GM23248 (cell line): ENCODE measurements around the gene EHMT1. TPM values are rescaled to one million over a fixed set of nuclear protein-coding genes. Genes with fewer than 3 reads are reported as not detected.
A peak's percentile ranks its signal among the peaks of the same experiment; 100 is the strongest.
"Not testable (repeated sequence)": the region's sequence is repeated elsewhere in the genome, so short reads cannot be mapped to it uniquely, and the experiment has no call there.

Source experiments
- DNase-seq: peaks from one replicate; pipeline ENCODE4 v3.0.0-alpha.2; 2015
- H2AFZ ChIP-seq: fragments of 200-600 bp; sonication (generic); 2 replicates; pipeline ENCODE4 v1.6.1; 2016; ENCODE audit warnings: antibody characterized with exemption
- H3F3A ChIP-seq: fragments of 200-600 bp; sonication (generic); 2 replicates; pipeline ENCODE4 v1.6.1; 2016; ENCODE audit warnings: mild to moderate bottlenecking, antibody characterized with exemption, mixed run types; ENCODE audit not compliant: insufficient read depth
- H3K27ac ChIP-seq: fragments of 200-600 bp; sonication (generic); 2 replicates; pipeline ENCODE4 v1.5.1; 2016; ENCODE audit warnings: mild to moderate bottlenecking
- H3K27me3 ChIP-seq: fragments of 200-600 bp; sonication (generic); replicated peaks from 2 replicates; pipeline ENCODE4 v1.6.1; 2016; ENCODE audit warnings: mild to moderate bottlenecking; ENCODE audit not compliant: insufficient read depth
- H3K36me3 ChIP-seq: fragments of 200-600 bp; sonication (generic); 2 replicates; pipeline ENCODE4 v1.6.1; 2016; ENCODE audit warnings: low read depth, mild to moderate bottlenecking
- H3K4me1 ChIP-seq: fragments of 200-600 bp; sonication (generic); 2 replicates; pipeline ENCODE4 v1.6.1; 2016; ENCODE audit warnings: mild to moderate bottlenecking; ENCODE audit not compliant: insufficient read depth
- H3K4me2 ChIP-seq: fragments of 200-600 bp; sonication (generic); one replicate; pipeline ENCODE4 v1.6.1; 2016; ENCODE audit warnings: mild to moderate bottlenecking; ENCODE audit not compliant: unreplicated experiment
- H3K4me3 ChIP-seq: fragments of 200-600 bp; sonication (generic); 2 replicates; pipeline ENCODE4 v1.5.1; 2016; ENCODE audit warnings: mild to moderate bottlenecking
- H3K79me2 ChIP-seq: fragments of 200-600 bp; sonication (generic); 2 replicates; pipeline ENCODE4 v1.6.1; 2016; ENCODE audit warnings: mild to moderate bottlenecking; ENCODE audit not compliant: insufficient read depth
- H3K9ac ChIP-seq: fragments of 200-600 bp; sonication (generic); 2 replicates; pipeline ENCODE4 v1.6.1; 2016; ENCODE audit warnings: mild to moderate bottlenecking
- H3K9me2 ChIP-seq: fragments of 200-600 bp; sonication (generic); 2 replicates; pipeline ENCODE4 v1.6.1; 2016; ENCODE audit warnings: mixed run types, mild to moderate bottlenecking, moderate library complexity; ENCODE audit not compliant: insufficient read depth
- H3K9me3 ChIP-seq: fragments of 200-600 bp; sonication (generic); one replicate; pipeline ENCODE4 v1.6.1; 2017; ENCODE audit warnings: low read depth
- H4K20me1 ChIP-seq: fragments of 200-600 bp; sonication (generic); 2 replicates; pipeline ENCODE4 v1.6.0; 2016; ENCODE audit not compliant: insufficient read depth
- EZH2 ChIP-seq: fragments of 200-600 bp; sonication (generic); IDR thresholded peaks from 2 replicates; pipeline ENCODE4 v1.6.1; 2018; ENCODE audit warnings: antibody characterized with exemption, mild to moderate bottlenecking; ENCODE audit not compliant: insufficient read depth, poor library complexity, severe bottlenecking
- EZH2phosphoT487 ChIP-seq: fragments of 200-600 bp; sonication (generic); IDR thresholded peaks from 2 replicates; pipeline ENCODE4 v1.6.1; 2018; ENCODE audit warnings: antibody characterized with exemption, moderate library complexity, mild to moderate bottlenecking, low read depth; ENCODE audit not compliant: insufficient read depth
- WGBS, 2 experiments: methylation state at CpG; one replicate each; pipeline ENCODE4 v1.1.6; 2015 to 2017; ENCODE audit warnings: low lambda C conversion rate in 2 of 2, low coverage in 1 of 2; ENCODE audit errors: missing lambda C conversion rate in 2 of 2; 5-methylcytosine and 5-hydroxymethylcytosine counted together
- in situ Hi-C: fragments of 300-500 bp; cut with MboI; formaldehyde crosslinking; loops from 2 replicates; pipeline ENCODE4 v1.15.0; 2020
- polyA plus RNA-seq: library from polyadenylated mRNA; unstranded; fragments of >200 nt; fragmentation: Nextera tagmentation; extraction: Ambion mirVana; gene quantifications from 2 replicates; pipeline ENCODE4 v1.2.1, GENCODE V29; 2016
- total RNA-seq: library from RNA; depleted of rRNA; stranded (reverse); fragments of >200 nt; shearing (Covaris generic); gene quantifications from 2 replicates; pipeline ENCODE4 v1.2.3, GENCODE V29; 2014

Gene EHMT1
- total and polyA plus RNA-seq, 2 experiments from 2014 or later: 26.8 to 31.0 TPM

DNA sequence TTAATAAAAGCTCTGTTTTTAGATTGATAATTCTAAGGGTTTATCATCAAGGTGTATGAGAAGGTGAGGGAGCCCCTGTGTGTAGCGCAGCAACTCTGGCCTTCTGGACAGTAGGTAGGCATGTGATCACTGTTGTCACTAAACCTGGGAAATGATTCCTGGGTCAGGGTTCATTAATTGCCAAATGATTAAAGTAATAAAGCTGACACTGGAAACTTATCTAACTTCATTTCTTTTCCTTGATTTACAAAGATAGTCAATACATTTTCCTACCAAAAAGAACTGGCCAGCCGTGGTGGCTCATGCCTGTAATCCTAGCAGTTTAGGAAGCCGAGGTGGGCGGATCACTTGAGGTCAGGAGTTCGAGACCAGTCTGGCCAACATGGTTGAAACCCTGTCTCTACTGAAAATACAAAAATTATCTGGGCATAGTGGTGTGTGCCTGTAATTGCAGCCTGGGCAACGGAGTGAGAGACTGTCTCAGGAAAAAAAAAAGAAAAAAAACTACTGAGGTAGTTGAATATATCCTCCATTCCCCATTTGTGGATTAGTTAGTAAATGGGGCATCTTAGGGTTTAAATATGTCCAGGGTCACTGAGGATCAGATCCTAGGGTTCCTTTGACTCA, 2.4 kb downstream of the EHMT1 start:
- Histone ChIP-seq H3F3A (peaks cover 27% of the 10 kb centered on the region), H3K36me3 (no peaks in the 10 kb centered on the region), H3K4me3 (peak overlapping the region; percentile 0; the same call in 1 of the 2 replicates), H2AFZ (no peak overlapping the region), H3K9ac (no peak overlapping the region), H3K4me1 (peaks cover 26% of the 10 kb centered on the region), H4K20me1 (peaks cover 3% of the 10 kb centered on the region; the same call in 1 of the 2 replicates), H3K27me3 (no peaks in the 10 kb centered on the region), H3K4me2 (no peak overlapping the region), H3K27ac (no peak overlapping the region), H3K79me2 (peaks cover 93% of the 10 kb centered on the region), H3K9me3 (no peaks in the 10 kb centered on the region), H3K9me2 (no peaks in the 10 kb centered on the region)
- WGBS, 2 experiments: 52 to 55% methylated on average over 6 of the region's 6 CpGs
- in situ Hi-C loops: no loop called here
- peak; percentile 64 for DNase-seq
- TF ChIP-seq EZH2 (no peak), EZH2phosphoT487 (no peak)

DNA sequence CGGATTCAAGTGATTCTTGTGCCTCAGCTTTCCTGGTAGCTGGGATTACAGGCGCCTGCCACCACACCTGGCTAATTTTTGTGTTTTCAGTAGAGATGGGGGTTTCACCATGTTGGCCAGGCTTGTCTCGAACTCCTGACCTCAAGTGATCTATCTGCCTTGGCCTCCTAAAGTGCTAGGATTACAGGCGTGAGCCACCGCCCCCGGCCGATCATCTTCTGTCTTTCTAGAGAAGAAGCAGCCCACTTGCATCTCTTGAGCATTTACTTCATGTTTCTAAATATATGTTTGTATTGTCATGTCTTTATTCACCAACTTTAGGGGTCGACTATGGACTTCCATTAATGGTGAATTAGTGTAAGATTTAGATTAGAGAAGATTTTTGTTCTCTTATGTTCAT, 3.4 kb downstream of the EHMT1 start:
- H3K9ac ChIP-seq, H3K27me3 ChIP-seq, H2AFZ ChIP-seq, H3K36me3 ChIP-seq, H3K27ac ChIP-seq, H3K4me3 ChIP-seq, H4K20me1 ChIP-seq, in situ Hi-C loops, H3K9me2 ChIP-seq, DNase-seq, H3K9me3 ChIP-seq, H3K4me2 ChIP-seq: not testable (repeated sequence)
- H3K4me1 ChIP-seq: peaks cover 24% of the 10 kb centered on the region
- peaks cover 20% of the 10 kb centered on the region for H3F3A ChIP-seq
- peaks cover 93% of the 10 kb centered on the region for H3K79me2 ChIP-seq
- WGBS, 2 experiments: 75 to 79% methylated on average over 8 of the region's 8 CpGs

DNA sequence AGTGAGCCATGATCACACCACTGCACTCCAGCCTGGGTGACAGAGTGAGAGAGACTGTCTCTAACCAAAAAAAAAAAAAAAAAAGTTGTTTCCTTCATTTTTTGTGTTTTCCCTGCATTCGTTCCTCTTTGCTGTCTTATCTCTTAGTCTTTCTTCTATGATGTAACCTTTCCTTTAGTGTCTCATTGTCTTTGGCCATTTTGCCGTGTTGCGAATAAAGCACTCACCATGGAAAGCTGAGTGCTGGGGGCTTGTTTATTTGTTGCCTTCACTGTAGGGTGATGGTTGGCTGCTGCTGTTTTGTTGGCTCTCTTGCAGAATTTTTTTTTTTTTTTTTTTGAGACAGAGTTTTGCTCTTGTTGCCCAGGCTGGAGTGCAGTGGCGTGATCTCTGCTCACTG, 7.7 kb downstream of the EHMT1 start:
- Histone ChIP-seq H3K9me3 (no peaks in the 10 kb centered on the region), H3K4me2 (no peak overlapping the region), H3K4me3 (no peak overlapping the region), H2AFZ (no peak overlapping the region), H3K4me1 (peaks cover 7% of the 10 kb centered on the region), H3K9me2 (no peaks in the 10 kb centered on the region), H3K27me3 (no peaks in the 10 kb centered on the region), H3K36me3 (no peaks in the 10 kb centered on the region), H3F3A (0 out of 2 replicates have a peak, but pooled peaks cover 11% of the 10 kb centered on the region), H3K9ac (no peak overlapping the region), H3K79me2 (peaks cover 100% of the 10 kb centered on the region), H3K27ac (no peak overlapping the region), H4K20me1 (peaks cover 3% of the 10 kb centered on the region; the same call in 1 of the 2 replicates)
- in situ Hi-C loops: no loop called here
- TF ChIP-seq EZH2phosphoT487 (no peak), EZH2 (no peak)
- 98% methylated on average over 4 of the region's 4 CpGs for WGBS, 2 experiments
- no peak for DNase-seq

DNA sequence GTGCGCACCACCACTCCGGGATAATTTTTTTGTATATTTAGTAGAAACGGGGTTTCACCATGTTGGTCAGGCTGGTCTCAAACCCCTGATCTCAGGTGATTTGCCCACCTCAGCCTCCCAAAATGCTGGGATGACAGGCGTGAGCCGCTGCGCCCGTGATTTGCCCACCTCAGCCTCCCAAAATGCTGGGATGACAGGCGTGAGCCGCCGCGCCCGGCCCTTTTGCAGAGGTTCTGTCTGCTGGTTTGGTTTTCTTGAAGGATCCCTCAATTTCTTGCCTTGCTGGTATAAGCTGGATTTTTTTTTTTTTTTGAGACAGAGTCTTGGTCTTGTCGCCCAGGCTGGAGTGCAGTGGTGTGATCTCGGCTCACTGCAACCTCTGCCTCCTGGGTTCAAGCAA, 8.6 kb downstream of the EHMT1 start:
- in situ Hi-C loops, H3K9me2 ChIP-seq, H3K4me3 ChIP-seq, H2AFZ ChIP-seq, H3K27me3 ChIP-seq, DNase-seq, H4K20me1 ChIP-seq, H3K9ac ChIP-seq, H3K4me1 ChIP-seq, H3K27ac ChIP-seq, H3K4me2 ChIP-seq, H3K9me3 ChIP-seq, H3K36me3 ChIP-seq: not testable (repeated sequence)
- 0 out of 2 replicates have a peak, but pooled peaks cover 11% of the 10 kb centered on the region for H3F3A ChIP-seq
- WGBS, 2 experiments: 94 to 97% methylated on average over 12 to 14 of the region's 14 CpGs
- peaks cover 100% of the 10 kb centered on the region for H3K79me2 ChIP-seq

DNA sequence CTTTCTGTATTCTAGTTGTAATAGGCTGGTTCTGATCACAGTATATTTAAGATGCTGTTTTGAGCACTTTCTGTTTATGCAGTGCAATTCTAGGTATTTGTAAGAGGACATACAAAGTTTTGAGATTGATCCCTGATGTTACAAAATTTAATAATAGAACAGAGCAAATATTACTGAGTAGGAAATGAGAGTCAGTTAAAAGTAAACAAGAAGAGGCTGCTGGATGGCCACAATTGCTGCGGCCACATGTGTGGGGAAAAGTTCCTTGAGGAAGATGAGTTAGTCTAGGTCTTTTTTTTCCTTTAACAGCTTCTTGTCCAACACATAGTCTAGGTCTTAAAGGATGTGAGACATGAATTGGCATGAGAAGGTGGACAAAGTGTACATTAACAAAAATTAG, 11.3 kb downstream of the EHMT1 start:
- no peaks in the 10 kb centered on the region; the same call in 1 of the 2 replicates for H4K20me1 ChIP-seq
- no peaks in the 10 kb centered on the region for H3K9me3 ChIP-seq
- no peak overlapping the region for H2AFZ ChIP-seq
- H3F3A ChIP-seq: 0 out of 2 replicates have a peak, but pooled peaks cover 11% of the 10 kb centered on the region
- no peak for DNase-seq
- no peak overlapping the region for H3K4me2 ChIP-seq
- no peaks in the 10 kb centered on the region for H3K9me2 ChIP-seq
- H3K27me3 ChIP-seq: no peaks in the 10 kb centered on the region
- H3K9ac ChIP-seq: no peak overlapping the region
- 63 to 69% methylated on average over 1 of the region's 1 CpG for WGBS, 2 experiments
- peaks cover 4% of the 10 kb centered on the region; the same call in 1 of the 2 replicates for H3K4me1 ChIP-seq
- TF ChIP-seq EZH2 (no peak), EZH2phosphoT487 (no peak)
- no peak overlapping the region for H3K4me3 ChIP-seq
- no peaks in the 10 kb centered on the region for H3K36me3 ChIP-seq
- peaks cover 100% of the 10 kb centered on the region for H3K79me2 ChIP-seq
- in situ Hi-C loops: no loop called here
- peak overlapping the region; percentile 11; the same call in 1 of the 2 replicates for H3K27ac ChIP-seq
